GDM1 (cell line): ENCODE data around the gene TBC1D20.
"Not testable (repeated sequence)": the region's sequence is repeated elsewhere in the genome, so short reads cannot be mapped to it uniquely, and the experiment has no call there.

Source experiments
- DNase-seq: peaks from one replicate; lab custom pipeline; 2025; lab: John Stamatoyannopoulos, UW

TBC1D20 gene

DNA sequence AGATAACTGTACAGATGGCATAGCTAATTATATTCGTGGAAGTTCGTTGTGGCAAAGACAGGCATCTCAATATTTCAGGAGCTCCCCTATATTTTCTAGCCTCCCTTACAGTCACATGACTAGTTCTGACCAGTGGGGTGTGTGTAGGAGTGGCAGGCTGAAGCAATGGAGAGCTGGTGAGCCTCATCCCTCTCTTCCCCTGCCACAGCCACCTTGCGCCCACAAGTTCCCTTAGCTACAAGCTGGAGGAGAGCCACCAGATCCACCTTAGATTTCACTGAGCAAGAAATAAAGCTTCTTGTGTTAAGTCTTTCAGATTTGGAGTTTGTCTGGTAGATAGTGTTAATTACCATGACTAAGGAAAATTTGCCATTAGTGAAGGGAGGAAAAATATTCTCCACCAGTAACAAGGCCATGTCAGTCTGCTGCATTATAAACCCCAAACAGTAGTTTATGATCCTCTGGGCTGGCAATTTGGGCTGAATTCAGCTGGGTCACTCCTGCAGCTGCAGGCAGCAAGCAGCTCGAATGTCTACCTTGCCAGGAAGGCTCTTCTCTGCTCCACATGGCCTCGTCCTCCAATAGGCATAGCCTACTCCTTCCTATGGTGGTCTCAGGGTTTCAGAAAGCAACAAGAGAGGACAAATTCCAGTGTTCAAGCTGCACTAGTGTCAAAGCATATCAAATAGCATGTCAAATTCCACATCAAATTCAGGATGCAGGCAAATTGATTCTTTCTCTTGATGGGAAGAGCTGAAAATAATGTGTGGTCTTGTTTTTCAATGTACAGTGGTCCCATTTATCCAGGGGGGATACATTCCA is 61.7 kb downstream of the TBC1D20 start:
- DNase-seq = no peak

DNA sequence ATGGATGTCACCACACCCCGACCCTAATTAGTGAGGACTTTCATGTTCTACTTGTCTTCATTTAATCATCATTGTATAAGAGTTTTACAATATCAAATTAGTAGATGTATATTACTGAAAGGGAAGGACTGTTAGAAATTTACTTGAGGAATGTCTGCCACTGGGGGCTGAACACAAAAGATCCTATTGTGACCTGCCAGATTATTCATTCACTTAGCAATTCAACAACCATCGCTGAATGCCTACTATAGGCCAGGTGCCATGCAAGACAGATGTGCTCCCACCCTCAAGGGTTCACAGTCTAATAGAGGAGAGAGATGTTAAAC is 62.2 kb downstream of the TBC1D20 start:
- no peak for DNase-seq

DNA sequence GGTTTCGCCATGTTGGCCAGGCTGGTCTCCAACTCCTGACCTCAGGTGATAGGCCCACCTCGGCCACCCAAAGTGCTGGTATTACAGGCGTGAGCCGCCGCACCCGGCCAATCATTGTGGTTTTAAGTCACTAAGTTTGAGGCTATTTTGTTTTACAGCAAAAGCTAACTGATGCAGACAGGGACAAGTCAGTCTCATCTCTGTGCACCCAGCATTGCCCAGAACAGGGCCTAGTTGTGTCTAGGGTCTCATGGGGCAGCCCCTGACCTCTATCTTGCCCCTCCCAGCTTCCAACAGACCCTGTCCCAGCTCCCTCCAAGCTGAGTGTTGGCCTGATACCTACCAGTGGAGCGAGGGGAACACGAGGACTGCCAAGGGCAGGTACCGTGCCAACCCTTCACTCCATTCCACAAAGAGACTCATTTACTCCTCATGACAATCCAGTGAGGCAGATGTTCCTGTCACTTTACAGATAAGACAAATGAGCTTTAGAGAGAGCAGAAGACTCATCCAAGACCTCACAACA is 63.1 kb downstream of the TBC1D20 start:
- DNase-seq = no peak

DNA sequence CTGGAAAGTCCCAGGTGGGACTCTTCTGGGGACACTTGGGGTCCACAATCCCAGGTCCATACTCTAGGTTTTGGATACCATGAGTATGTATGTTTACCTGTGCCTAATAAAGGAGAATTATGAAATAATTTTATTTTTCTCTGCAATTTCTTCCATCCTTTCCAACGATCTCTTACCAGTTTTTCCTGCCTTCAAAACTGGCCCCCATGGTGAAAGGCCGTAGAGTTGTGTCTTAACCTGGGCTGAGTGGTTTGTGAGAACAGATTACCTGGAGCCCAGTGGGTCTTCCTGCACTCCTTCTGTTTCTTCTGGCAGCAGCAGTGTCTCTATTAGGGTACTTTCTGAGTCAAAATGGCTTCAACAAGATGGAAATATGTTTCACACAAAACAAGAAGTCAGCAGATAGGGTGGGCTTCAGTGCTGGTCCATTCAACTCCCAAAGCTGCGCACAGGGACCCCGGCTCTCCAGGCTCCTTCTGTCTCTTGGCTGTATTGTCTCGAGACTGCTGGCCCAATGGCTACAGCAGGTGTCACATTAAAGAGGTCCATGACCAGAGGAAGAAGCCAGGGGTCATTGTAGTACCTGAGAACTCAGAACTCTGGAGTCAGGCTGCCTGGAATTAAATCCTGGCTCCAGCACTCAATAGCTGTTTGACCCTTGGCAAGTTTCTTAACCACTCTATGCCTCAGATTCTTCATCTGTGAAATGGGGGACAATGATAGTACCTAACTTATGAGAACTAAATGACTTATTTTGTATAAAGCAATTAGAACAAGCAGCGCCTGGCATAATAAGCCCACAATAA is 64.7 kb downstream of the TBC1D20 start:
- no peak for DNase-seq

DNA sequence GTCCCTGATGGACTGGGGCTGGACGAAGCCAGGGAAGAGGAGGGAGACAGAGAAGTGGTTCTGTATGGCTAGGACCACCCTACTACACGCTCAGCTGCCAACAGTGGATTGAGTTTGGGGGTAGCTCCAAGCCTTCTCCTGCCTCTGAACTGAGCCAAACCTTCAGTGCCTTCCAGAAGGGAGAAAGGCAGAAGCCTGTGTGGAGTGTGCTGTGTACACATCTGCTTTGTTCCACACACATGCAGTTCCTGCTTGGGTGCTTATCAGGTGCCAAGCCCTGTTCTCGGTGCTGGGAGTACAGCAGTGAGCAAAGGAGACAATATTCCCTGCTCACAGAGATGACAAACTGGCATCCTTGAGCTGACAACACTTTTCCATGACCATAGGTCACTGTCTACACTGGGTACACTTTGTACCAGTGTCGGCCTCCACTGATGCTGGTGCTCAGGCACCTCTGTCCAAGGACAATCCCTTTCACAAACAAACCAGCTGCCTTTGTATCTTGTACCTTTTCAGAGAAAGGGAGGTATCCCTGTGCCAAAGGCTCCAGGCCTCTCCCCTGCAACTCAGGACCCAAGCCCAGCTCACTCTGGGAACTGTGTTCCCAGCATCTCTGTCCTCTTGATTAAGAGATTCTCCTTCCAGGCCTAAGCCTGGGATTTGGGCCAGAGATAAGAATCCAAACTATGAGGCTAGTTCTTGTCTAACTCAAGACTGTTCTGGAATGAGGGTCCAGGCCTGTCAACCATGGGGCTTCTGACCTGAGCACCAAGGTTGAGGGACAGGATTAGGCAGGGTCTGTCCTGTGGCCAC is 65.5 kb downstream of the TBC1D20 start:
- no peak for DNase-seq

DNA sequence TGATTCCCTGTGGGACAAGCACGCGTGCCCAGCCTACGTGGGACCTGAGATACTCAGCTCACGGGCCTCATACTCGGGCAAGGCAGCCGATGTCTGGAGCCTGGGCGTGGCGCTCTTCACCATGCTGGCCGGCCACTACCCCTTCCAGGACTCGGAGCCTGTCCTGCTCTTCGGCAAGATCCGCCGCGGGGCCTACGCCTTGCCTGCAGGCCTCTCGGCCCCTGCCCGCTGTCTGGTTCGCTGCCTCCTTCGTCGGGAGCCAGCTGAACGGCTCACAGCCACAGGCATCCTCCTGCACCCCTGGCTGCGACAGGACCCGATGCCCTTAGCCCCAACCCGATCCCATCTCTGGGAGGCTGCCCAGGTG is 66.1 kb downstream of the TBC1D20 start:
- DNase-seq = no peak

DNA sequence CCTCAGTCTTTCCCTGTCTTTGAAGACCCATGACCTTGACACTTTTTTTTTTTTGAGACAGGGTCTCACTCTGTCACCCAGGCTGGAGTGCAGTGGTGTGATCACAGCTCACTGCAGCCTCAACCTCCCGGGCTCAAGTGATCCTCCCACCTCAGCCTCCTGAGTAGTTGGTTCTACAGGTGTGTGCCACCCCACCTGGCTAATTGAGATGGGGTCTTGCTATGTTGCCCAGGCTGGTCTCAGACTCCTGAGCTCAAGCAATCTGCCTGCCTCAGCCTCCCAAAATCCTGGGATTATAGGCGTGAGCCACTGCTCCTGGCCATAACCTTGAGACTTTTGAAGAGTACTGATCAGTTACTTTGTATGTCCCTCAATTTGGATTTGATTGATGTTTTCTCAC is 69.0 kb downstream of the TBC1D20 start:
- not testable (repeated sequence) for DNase-seq

DNA sequence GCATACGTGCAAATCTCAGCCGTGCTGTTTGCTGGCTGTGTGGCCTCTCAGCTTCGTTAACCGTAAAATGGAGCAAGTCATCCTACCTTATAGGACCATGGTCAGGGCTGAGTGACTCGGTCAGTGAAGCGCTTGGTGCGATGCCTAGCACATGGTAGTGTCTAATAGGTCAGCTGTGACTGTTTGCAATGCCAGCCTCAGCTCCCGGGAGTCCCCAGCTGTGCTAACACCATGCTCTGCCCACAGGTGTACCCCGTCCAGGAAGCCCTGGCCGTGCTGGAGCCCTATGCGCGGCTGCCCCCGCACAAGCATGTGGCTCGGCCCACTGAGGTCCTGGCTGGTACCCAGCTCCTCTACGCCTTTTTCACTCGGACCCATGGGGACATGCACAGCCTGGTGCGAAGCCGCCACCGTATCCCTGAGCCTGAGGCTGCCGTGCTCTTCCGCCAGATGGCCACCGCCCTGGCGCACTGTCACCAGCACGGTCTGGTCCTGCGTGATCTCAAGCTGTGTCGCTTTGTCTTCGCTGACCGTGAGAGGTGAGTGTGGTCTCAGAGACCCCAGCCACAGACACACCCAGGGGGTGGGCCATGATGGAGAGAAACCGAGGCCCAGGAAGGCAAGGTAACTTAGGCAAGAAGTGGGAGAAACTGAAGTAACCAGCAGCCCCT is 71.2 kb downstream of the TBC1D20 start:
- no peak for DNase-seq

DNA sequence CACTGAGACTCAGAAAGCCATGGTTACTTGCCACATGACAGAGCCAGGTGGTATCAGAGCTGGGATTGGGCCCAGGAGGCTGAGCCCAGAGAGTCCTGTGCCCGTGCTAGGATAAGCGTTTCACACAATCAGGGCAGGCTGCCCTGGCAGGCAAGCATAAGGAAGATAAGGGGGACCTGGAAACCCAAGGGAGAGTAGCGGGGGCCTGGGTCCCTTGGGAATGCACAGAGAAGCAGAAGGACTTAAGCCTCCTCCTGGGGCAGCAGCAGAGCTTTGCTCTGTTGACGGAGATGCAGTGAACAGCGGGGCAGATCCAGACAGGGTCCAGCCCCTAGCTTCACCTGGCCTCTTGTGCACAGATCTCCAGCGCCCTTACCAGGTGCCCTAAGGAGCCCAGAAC is 73.1 kb downstream of the TBC1D20 start:
- no peak for DNase-seq

DNA sequence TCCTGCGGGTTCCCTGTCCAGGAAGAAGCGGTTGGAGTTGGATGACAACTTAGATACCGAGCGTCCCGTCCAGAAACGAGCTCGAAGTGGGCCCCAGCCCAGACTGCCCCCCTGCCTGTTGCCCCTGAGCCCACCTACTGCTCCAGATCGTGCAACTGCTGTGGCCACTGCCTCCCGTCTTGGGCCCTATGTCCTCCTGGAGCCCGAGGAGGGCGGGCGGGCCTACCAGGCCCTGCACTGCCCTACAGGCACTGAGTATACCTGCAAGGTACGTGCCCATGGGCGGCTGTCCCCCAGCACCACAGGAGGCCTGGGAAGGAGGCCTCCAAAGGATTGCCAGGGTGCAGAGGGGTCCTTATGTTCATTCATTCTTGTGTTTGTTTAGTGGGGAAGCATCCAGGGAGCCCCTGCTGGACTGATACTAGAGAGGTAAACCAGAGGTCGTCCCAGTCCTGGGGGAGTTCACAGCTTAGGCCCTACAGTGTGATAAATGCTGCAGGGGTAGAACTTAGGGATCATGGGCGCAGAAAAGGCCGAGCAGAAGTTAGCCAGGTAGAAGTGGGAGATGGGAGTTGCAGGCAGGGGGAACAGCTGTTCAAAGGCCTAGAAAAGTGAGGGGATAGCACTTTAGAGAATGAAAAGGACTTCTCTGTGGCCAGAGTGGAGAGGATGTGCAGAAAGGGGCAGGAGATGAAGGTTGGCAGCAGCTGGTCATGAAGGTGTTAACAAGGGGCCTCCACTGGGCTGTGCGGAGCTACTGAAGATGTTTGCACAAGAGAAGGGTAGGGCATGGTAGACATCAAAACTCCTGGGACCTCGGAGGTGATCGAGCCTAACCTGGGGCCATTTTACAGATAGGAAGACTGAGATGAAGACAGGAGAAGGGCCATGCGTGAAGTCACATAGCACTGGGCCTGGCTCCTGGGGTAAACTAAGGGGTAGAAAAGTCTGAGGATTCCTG is 74.0 kb downstream of the TBC1D20 start:
- DNase-seq = no peak

DNA sequence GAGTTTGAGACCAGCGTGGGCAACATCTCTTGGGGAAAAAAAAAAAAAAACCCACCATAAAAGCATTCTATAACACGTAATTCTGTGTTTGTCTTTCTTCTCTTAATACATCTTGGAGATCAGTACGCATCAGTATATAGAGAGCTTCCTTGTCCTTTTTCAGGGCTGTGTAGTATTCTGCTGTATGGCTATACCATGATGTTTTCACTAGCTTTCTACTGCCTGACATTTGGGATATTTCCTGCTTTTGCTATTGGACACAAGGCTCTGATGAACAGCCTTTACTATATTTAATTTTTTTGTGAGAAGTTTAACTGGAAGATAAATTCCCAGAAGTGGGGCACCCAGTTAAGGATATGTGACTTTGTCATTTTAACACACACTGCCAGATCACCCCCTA is 74.8 kb downstream of the TBC1D20 start:
- no peak for DNase-seq

DNA sequence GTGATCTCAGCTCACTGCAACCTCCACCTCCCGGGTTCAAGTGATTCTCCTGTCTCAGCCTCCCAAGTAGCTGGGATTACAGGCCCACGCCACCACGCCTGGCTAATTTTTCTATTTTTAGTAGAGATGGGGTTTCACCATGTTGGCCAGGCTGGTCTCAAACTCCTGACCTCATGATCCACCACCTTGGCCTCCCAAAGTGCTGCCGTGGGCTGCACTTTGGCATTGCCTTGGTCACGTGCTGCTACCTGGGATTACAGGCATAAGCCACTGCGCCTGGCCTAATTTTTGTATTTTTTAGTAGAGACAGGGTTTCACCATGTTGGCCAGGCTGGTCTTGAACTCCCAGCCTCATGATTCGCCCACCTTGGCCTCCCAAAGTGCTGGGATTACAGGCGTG is 75.7 kb downstream of the TBC1D20 start:
- not testable (repeated sequence) for DNase-seq
